Cortex of kidney (tissue), 1 donor: ENCODE data around the gene NKX6-1.

Experiments
- DNase-seq: peaks from one replicate; lab custom pipeline; 2025; lab: John Stamatoyannopoulos, UW

The NKX6-1 gene

GRCh38 chr4:84477738-84478137 lies 21.4 kb downstream of the NKX6-1 start:
- DNase-seq: no peak

- no peak for DNase-seq
Measured at GRCh38 chr4:84474107-84474506, 25.0 kb downstream of the NKX6-1 start.

GRCh38 chr4:84472154-84472553 lies 26.9 kb downstream of the NKX6-1 start:
- no peak for DNase-seq

- DNase-seq: no peak
Measured at GRCh38 chr4:84470204-84470785, 28.8 kb downstream of the NKX6-1 start.

- no peak for DNase-seq
Measured at GRCh38 chr4:84467601-84468000, 31.5 kb downstream of the NKX6-1 start.

- DNase-seq: no peak
Measured at GRCh38 chr4:84459783-84460182, 39.3 kb downstream of the NKX6-1 start.

GRCh38 chr4:84456157-84456556 lies 42.9 kb downstream of the NKX6-1 start:
- DNase-seq: no peak

GRCh38 chr4:84455697-84456096 lies 43.4 kb downstream of the NKX6-1 start:
- no peak for DNase-seq

- no peak for DNase-seq
Measured at GRCh38 chr4:84451546-84451945, 47.5 kb downstream of the NKX6-1 start.

GRCh38 chr4:84443523-84443922 lies 55.6 kb downstream of the NKX6-1 start:
- DNase-seq: no peak

GRCh38 chr4:84442778-84443177 lies 56.3 kb downstream of the NKX6-1 start:
- DNase-seq: no peak
